Hepatocyte (in vitro differentiated cells): Measurements from ENCODE around the gene PLCL2. TPM values are rescaled to one million over a fixed set of nuclear protein-coding genes. Genes with fewer than 3 reads are reported as not detected.

ENCODE experiments used
- DNase-seq: peaks from one replicate; pipeline ENCODE4 v3.0.0-alpha.2; 2016; ENCODE audit warnings: low spot score
- H2AFZ ChIP-seq: fragments of 200-600 bp; sonication (generic); 2 replicates; pipeline ENCODE4 v1.6.0; 2016; ENCODE audit warnings: antibody characterized with exemption, mild to moderate bottlenecking
- H3K27ac ChIP-seq: fragments of 200-600 bp; sonication (generic); 2 replicates; pipeline ENCODE4 v1.5.1; 2016; ENCODE audit warnings: mild to moderate bottlenecking
- H3K27me3 ChIP-seq: fragments of 200-600 bp; sonication (generic); 2 replicates; pipeline ENCODE4 v1.6.1; 2016
- H3K36me3 ChIP-seq: fragments of 200-600 bp; sonication (generic); replicated peaks from 2 replicates; pipeline ENCODE4 v1.5.1; 2016; ENCODE audit warnings: low read depth; ENCODE audit not compliant: insufficient read depth
- H3K4me1 ChIP-seq: fragments of 200-600 bp; sonication (generic); 2 replicates; pipeline ENCODE4 v1.5.1; 2016; ENCODE audit warnings: mild to moderate bottlenecking, moderate library complexity; ENCODE audit not compliant: insufficient read depth
- H3K4me2 ChIP-seq: fragments of 200-600 bp; sonication (generic); 2 replicates; pipeline ENCODE4 v1.6.0; 2016
- H3K4me3 ChIP-seq: fragments of 200-600 bp; sonication (generic); 2 replicates; pipeline ENCODE4 v1.5.1; 2016; ENCODE audit warnings: mild to moderate bottlenecking
- H3K79me2 ChIP-seq: fragments of 200-600 bp; sonication (generic); 2 replicates; pipeline ENCODE4 v1.6.0; 2017; ENCODE audit warnings: mild to moderate bottlenecking
- H3K9me2 ChIP-seq: fragments of 200-600 bp; sonication (generic); replicated peaks from 2 replicates; pipeline ENCODE4 v1.6.0; 2017; ENCODE audit warnings: mild to moderate bottlenecking; ENCODE audit not compliant: insufficient read depth
- H3K9me3 ChIP-seq: fragments of 200-600 bp; sonication (generic); 2 replicates; pipeline ENCODE4 v1.5.1; 2016; ENCODE audit warnings: low read depth, mild to moderate bottlenecking
- H4K20me1 ChIP-seq: fragments of 200-600 bp; sonication (generic); 2 replicates; pipeline ENCODE4 v1.6.0; 2016; ENCODE audit warnings: mild to moderate bottlenecking; ENCODE audit not compliant: insufficient read depth, poor library complexity, severe bottlenecking
- EZH2 ChIP-seq: fragments of 200-600 bp; sonication (generic); IDR thresholded peaks from 2 replicates; pipeline ENCODE4 v1.6.1; 2016; ENCODE audit warnings: antibody characterized with exemption, mild to moderate bottlenecking, borderline replicate concordance
- EZH2phosphoT487 ChIP-seq: fragments of 200-600 bp; sonication (generic); IDR thresholded peaks from one replicate; pipeline ENCODE4 v1.6.1; 2018; ENCODE audit warnings: antibody characterized with exemption, mild to moderate bottlenecking, low read depth, moderate library complexity; ENCODE audit not compliant: unreplicated experiment, severe bottlenecking
- WGBS: methylation state at CpG from one replicate; pipeline ENCODE4 v1.1.6; 2016; ENCODE audit warnings: low lambda C conversion rate; ENCODE audit errors: missing lambda C conversion rate; 5-methylcytosine and 5-hydroxymethylcytosine counted together
- polyA plus RNA-seq: library from polyadenylated mRNA; unstranded; fragments of >200 nt; fragmentation: Nextera tagmentation; extraction: Ambion mirVana; gene quantifications from 2 replicates; pipeline ENCODE4 v1.2.1, GENCODE V29; 2016
- total RNA-seq: library from RNA; depleted of rRNA; stranded (reverse); fragments of >200 nt; gene quantifications from 2 replicates; pipeline ENCODE4 v1.2.3, GENCODE V29; 2014
- TF ChIP-seq, protein P1 (sequence below): fragments of 200-600 bp; sonication (generic); IDR thresholded peaks from 2 replicates; pipeline ENCODE4 v1.5.1; 2016; ENCODE audit warnings: antibody characterized with exemption, mild to moderate bottlenecking; ENCODE audit not compliant: poor library complexity

The PLCL2 gene
- total and polyA plus RNA-seq, 2 experiments from 2014 or later = 3.2 to 14.2 TPM

DNA sequence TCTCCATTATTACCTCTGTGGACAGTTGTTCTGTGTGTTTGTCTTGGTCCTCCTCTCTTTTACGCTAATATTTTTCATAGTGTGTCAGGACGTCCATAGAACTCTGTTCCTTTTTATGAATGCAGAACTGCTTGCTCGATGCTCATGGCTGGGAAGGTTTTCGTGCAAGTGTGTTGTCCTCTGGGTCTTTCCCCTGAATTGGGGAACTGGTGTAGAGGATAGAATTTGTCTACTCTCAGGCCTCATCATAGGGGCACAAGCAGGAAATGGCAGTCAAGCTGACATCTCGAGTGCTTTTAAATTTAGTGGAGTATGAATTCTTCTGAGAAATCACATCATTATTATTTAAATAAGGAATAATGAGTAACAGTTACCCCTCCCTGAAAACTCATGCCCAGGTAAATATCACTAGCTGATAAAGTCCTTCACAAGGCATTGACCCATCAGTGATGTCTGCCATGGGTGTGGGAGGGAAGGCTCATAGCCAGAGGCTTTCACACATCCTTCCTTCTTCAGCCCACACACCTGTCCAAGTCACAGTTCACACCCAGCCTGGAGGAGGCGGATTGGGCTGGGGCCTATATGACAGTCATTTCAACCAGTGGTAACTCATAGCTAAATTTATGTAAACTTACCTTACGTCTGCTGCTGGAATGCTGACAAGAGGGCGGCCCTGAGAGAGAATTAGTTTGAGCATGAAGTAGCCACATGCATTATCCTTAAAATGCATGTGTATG lies 226.1 kb downstream of the PLCL2 start:
- H3K4me1 ChIP-seq = no peaks in the 10 kb centered on the region
- H3K27me3 ChIP-seq = no peaks in the 10 kb centered on the region
- no peaks in the 10 kb centered on the region for H3K36me3 ChIP-seq
- DNase-seq = no peak
- no peak overlapping the region for H2AFZ ChIP-seq
- H3K4me3 ChIP-seq = no peak overlapping the region
- no peaks in the 10 kb centered on the region for H4K20me1 ChIP-seq
- no peaks in the 10 kb centered on the region for H3K9me3 ChIP-seq
- H3K9me2 ChIP-seq = no peaks in the 10 kb centered on the region
- WGBS = 83% methylated on average over 8 of the region's 8 CpGs
- no peak overlapping the region for H3K27ac ChIP-seq
- no peak overlapping the region for H3K4me2 ChIP-seq
- no peak for TF ChIP-seq EZH2phosphoT487
- TF ChIP-seq, protein P1, sequence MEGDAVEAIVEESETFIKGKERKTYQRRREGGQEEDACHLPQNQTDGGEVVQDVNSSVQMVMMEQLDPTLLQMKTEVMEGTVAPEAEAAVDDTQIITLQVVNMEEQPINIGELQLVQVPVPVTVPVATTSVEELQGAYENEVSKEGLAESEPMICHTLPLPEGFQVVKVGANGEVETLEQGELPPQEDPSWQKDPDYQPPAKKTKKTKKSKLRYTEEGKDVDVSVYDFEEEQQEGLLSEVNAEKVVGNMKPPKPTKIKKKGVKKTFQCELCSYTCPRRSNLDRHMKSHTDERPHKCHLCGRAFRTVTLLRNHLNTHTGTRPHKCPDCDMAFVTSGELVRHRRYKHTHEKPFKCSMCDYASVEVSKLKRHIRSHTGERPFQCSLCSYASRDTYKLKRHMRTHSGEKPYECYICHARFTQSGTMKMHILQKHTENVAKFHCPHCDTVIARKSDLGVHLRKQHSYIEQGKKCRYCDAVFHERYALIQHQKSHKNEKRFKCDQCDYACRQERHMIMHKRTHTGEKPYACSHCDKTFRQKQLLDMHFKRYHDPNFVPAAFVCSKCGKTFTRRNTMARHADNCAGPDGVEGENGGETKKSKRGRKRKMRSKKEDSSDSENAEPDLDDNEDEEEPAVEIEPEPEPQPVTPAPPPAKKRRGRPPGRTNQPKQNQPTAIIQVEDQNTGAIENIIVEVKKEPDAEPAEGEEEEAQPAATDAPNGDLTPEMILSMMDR = no peak
- TF ChIP-seq EZH2 = no peak
- H3K79me2 ChIP-seq = no peaks in the 10 kb centered on the region

GRCh38 chr3:17111586-17111985 lies 226.8 kb downstream of the PLCL2 start:
- H3K4me3 ChIP-seq = no peak overlapping the region
- no peaks in the 10 kb centered on the region for H4K20me1 ChIP-seq
- no peaks in the 10 kb centered on the region for H3K27me3 ChIP-seq
- H3K9me3 ChIP-seq = no peaks in the 10 kb centered on the region
- WGBS = 86% methylated on average over 3 of the region's 3 CpGs
- H3K4me2 ChIP-seq = no peak overlapping the region
- H3K9me2 ChIP-seq = no peaks in the 10 kb centered on the region
- no peaks in the 10 kb centered on the region for H3K36me3 ChIP-seq
- no peaks in the 10 kb centered on the region for H3K4me1 ChIP-seq
- TF ChIP-seq EZH2phosphoT487 (no peak), EZH2 (no peak)
- TF ChIP-seq, protein P1 = no peak
- DNase-seq = no peak
- no peak overlapping the region for H2AFZ ChIP-seq
- no peak overlapping the region for H3K27ac ChIP-seq
- H3K79me2 ChIP-seq = no peaks in the 10 kb centered on the region

GRCh38 chr3:17115186-17115585 lies 230.4 kb downstream of the PLCL2 start:
- H3K9me2 ChIP-seq = no peaks in the 10 kb centered on the region
- TF ChIP-seq EZH2phosphoT487 = no peak
- TF ChIP-seq EZH2 = no peak
- TF ChIP-seq, protein P1 = no peak
- no peaks in the 10 kb centered on the region for H3K79me2 ChIP-seq

More at GRCh38 chr3:17115186-17115585, 230.4 kb downstream of the PLCL2 start:
- Histone ChIP-seq H3K4me1 (no peaks in the 10 kb centered on the region), H3K27ac (no peak overlapping the region), H3K36me3 (no peaks in the 10 kb centered on the region), H3K4me2 (no peak overlapping the region), H3K27me3 (no peaks in the 10 kb centered on the region), H3K4me3 (no peak overlapping the region), H3K9me3 (no peaks in the 10 kb centered on the region), H2AFZ (no peak overlapping the region), H4K20me1 (no peaks in the 10 kb centered on the region)
- 95% methylated on average over 3 of the region's 3 CpGs for WGBS
- no peak for DNase-seq
